NCI-H146 treated with DMSO at 0.1 percent for 48 hours (cell line): ENCODE measurements around the gene URB2.
A peak's percentile ranks its signal among the peaks of the same experiment; 100 is the strongest.
"Not testable (repeated sequence)": the region's sequence is repeated elsewhere in the genome, so short reads cannot be mapped to it uniquely, and the experiment has no call there.

Experiments used
- DNase-seq: peaks from one replicate; lab custom pipeline; 2025; ENCODE audit not compliant: unreplicated experiment; lab: John Stamatoyannopoulos, UW

The URB2 gene

DNA sequence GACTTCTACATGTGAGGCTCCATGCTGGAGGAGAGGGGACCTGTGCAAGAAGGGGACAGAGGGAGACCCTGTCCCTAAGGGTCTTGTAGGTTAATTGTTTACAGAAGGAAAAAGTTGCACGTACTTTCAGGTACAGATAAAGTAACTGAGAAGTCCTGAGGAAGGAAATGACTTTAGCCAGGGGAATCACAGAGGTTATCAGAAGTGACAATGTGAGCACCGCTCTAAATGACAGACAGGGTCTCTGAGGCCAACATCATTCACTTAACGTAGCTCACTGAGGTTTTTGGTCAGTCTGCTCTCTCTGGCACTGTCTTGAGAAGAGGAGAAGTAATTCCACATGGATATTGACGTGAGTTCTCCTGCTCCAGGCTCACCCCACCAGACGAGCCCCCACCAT lies 12.1 kb upstream of the URB2 start:
- DNase-seq = no peak

DNA sequence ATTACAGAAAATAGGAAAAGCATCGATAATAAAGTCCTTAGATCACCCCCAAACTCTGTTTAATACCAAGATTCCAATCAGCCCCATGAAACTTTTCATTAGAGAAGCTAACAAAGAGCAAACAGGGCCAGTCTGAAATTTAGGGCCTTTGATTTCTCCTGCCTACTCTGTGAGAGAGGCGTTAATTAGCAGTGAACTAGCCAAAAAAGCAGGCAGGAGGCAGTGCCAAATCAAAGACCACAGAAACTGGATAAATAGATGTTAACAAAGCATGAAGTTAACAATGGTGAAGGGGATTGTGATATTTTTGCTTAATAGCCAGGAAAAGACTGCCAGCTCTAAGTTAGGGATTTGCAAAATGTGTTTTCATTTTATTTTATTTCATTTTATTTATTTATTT lies 11.3 kb upstream of the URB2 start:
- DNase-seq = no peak

- no peak for DNase-seq
These were observed 8.5 kb upstream of the URB2 start for GRCh38 chr1:229617351-229618100.

DNA sequence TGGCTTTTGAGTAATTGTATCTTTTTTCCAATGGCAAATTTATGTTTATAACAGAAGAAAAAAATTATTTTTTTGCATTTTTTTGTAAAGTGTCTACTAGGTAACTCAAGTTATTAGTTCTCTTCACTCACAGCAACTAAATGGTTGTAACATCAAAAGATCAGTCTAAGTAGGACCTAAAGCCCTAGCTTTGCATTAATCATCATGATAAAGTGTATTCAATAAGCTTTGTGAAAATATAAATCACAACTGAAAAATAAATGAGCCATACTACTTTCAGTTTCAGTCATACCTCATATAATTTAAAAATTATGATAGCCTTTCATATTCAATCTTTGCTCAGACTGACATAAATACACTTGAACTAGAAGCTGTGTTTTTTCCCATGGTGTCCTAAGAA lies 7.0 kb upstream of the URB2 start:
- DNase-seq = no peak

GRCh38 chr1:229619614-229620013 lies 6.4 kb upstream of the URB2 start:
- DNase-seq = no peak

DNA sequence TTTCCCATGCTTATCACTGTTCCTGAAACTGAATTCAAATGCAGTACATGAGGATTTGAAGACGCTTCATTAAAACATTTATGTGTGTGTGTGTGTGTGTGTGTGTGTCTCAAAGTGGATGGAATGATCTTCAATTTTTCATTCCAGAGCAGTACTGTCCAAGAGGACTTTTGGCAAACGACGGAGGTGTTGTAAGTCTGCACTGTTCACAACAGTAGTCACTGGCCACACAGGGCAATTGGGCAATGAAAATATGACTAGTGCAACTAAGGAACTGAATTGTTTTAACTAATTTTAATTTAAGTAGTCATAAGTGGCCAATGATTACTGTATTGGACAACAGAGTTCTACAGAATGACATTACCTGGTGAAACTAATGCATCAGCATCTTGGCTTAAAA lies 5.2 kb upstream of the URB2 start:
- DNase-seq = no peak

DNA sequence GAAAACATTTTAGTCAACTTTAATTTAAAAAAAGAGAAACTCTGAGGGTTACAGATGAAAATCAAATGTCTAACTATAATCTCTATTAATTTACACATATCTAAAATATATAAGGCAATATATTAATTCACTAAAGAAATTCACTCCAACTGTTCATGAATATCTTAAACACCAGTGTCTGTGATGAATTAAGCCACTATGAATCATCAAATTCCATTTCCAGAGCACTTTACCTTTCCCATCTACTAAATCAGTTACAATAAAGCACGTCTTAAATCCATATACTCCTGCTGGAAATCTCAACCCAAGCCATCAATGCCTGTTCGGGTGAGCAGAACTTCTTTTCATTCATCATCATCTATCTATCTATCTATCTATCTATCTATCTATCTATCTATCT lies 4.4 kb upstream of the URB2 start:
- DNase-seq = no peak

DNA sequence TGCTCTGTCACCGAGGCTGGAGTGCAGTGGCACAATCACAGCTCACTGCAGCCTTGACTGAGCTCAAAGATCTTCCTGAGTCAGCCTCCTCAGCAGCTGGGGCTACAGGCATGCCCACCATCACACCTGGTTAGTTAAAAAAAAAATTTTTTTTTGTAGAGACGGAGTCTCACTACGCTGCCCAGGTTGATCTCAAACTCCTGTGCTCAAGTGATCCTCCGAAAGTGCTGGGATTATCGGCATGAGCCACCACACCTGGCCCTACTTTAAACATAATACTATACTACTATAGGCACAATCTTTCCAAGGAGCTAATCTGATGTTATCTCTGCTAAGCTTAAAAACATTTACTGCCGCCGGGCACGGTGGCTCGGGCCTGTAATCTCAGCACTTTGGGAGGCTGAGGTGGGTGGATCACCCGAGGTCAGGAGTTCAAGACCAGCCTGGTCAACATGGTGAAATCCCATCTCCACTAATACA lies 3.4 kb upstream of the URB2 start:
- DNase-seq = not testable (repeated sequence)

DNA sequence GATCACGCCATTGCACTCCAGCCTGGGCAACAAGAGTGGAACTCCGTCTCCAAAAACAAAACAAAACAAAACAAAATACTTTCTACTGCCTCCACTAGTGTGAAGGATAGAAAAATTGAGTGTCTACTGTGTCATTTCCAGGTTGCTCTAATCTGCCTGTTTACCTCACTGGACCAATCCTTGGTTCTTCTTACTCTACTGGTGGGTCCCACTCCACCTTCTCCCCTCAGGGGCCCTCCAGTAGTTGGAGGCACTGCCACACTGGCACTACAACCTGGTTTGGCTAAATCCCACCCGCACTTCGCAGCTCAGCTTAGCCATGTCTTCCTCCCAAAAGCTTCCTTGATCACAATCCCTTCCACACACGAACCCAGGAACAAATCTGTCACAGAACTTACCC lies 2.8 kb upstream of the URB2 start:
- no peak for DNase-seq

DNA sequence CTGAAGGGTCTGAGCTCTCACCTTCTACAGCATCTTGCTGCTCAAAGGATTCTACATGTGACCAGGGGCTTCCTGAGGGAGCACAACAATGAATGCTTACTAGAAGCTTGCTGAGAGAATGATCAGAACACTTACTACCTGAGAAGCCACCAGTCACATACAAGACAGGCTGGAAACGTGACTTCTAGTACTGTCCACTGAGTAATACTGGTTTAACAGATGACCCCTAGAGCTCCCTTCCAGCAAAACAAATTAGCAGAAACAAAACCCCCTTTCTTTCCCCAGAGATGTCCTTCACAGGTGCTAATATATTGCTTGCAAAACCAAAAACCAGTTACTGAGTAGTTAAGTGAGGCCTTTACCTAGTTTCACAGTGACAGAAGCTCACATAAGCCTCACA lies 2.2 kb upstream of the URB2 start:
- DNase-seq = no peak

DNA sequence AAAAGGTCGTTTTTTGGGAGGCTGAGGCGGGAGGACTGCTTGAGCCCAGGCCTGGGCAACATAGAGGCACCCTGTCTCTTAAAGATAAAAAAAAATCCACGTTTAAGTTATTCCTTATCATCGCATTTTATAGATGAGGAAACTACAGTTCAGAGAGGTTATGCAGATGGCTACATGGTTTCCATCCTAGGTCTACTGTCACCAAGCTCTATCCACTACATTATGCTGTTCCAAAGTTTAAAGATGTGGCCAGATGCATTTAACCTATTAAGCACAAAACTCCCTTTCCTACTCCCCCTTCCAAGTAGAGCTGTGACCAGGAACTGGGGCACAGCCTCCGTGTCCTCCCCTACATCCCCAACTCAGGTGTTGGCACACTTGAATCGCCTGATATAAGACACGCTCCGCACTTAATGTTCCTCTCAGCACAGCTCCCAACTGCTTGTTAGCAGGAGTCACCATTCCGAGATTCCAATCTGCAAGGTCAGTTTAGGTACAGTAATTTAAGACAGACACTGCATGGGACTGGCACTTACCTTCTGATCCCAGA lies 1.5 kb upstream of the URB2 start:
- DNase-seq = no peak

DNA sequence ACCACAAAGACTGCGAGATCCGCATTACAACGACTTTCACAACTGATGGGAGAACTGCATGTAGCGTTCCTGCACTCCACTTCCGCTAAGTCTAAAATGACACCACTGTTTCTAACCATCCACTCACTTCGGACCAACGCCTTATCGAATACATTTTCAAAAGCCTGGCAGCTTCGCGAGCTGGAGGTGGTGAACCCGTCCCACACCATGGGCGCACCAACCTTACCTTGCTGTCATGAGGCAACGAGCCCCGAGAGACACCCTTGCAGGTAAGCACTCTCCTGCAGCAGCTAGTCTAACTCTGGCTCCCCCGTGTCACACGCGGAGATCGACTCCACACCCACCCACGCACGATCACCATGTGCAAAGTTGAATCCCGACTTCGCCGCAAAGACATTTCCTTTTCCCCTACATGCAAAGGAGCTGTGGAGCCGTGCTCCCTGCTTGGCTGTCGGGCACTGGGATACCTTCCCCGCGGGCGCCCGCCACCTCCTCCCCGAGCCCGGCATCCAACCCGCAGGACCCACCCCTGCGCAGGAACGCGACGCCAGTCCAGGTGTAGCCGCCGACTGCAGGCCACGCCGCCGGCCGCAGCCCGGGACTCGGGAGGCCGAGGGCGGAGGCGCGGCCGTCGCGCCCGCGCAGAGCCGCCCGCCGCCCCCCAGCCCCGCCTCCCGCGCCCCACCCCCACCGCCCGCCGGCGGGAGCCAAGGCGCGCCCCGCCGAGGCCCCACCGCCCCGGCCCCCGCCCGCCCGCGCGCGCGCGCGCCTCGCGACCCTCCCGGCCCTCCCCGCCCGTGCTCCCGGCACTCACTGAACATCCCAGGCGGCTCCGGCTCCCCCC lies 754 bp upstream of the URB2 start:
- DNase-seq = peak; percentile 51

- no peak for DNase-seq
These were observed 956 bp downstream of the URB2 start for GRCh38 chr1:229627003-229627402.

GRCh38 chr1:229629261-229629660 lies 3.2 kb downstream of the URB2 start:
- DNase-seq = no peak

DNA sequence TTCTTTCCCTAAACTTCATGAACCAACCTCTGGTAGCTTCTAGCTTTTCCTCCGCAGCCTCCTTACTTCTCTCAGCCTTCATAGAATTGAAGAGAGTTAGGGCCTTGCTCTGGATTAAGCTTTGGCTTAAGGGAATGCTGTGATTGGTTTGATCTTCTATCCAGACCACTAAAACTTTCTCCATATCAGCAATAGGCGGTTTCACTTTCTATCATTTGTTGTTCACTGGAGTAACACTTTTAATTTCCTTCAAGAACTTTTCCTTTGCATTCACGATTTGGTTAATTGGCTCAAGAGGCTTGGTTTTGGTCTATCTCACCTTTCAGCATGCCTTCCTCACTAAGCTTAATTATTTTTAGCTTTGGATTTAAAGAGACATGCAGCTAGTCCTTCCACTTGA lies 5.1 kb downstream of the URB2 start:
- no peak for DNase-seq

DNA sequence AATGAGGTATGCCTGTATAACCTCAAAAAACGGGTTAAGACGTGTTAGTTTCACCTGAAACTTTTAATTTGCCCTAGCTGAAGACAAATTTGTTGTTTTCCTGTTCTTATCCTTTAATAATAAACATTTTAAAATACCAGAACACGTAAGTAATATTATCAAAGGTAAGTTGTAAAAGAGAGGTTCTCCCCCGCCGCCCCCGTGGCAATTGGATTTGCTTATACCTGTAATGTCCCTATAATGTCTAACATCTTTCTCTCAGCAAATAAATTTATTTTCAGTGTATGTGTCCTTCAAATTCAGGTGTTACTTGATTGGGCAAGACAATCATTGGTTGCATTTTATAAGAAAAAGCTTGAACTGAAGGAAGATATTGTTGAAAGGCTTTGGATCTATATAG lies 5.9 kb downstream of the URB2 start:
- no peak for DNase-seq

GRCh38 chr1:229636042-229636441 lies 10.0 kb downstream of the URB2 start:
- no peak for DNase-seq

- DNase-seq = no peak
These were observed 11.7 kb downstream of the URB2 start for GRCh38 chr1:229637746-229638145.

- no peak for DNase-seq
These were observed 14.4 kb downstream of the URB2 start for GRCh38 chr1:229640455-229640854.

DNA sequence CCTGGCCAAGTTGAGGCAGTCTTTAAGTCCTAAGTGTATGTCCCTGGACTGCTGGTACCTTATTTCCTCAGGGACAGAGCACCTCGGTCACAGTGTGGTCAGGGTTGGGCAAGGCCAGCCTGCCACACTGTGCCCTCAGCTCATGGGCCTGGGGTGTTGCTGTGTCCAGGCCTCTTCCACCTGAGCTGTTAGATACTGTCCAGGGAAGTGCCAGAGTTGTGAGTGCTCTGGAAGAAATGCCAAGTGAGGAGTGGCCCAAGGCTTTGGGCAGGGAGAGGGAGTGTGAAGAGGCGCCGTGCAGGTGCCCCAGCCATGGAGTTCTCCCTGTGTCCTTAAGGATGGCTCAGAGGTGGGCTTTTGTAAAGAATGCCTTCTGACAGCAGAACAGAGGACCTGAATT lies 15.3 kb downstream of the URB2 start:
- DNase-seq = no peak

GRCh38 chr1:229642376-229642775 lies 16.3 kb downstream of the URB2 start:
- no peak for DNase-seq

DNA sequence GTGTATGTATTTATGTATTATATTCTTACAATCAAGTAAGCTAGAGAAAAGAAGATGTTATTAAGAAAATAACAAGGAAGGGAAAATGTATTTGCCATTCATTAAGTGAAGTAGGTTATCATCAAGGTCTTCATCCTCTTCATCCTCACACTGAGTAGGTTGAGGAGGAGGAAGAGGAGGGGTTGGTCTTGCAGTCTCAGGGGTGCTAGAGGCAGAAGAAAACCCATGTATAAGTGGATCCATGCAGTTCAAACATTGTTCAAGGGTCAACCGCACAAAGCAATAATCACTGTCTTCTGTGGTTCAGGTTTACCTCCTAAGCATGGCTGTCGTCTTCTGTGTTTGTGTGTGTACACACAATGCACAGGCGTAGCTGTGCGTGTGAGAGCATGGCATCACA lies 16.9 kb downstream of the URB2 start:
- DNase-seq = no peak
